GM18858 (cell line): ENCODE measurements around the gene BRD3OS.
"Not testable (repeated sequence)": the region's sequence is repeated elsewhere in the genome, so short reads cannot be mapped to it uniquely, and the experiment has no call there.

Experiments used
- ATAC-seq: cut with Tn5 transposase; IDR thresholded peaks from one replicate; pipeline ENCODE4 v1.9.1; 2021; ENCODE audit not compliant: unreplicated experiment

BRD3OS gene

GRCh38 chr9:134061688-134062371, 36.5 kb downstream of the BRD3OS start:
- no peak for ATAC-seq

GRCh38 chr9:134062461-134063087, 37.3 kb downstream of the BRD3OS start:
- no peak for ATAC-seq

- ATAC-seq: no peak
These were observed 37.8 kb downstream of the BRD3OS start for GRCh38 chr9:134063088-134063570.

GRCh38 chr9:134063571-134064450, 38.5 kb downstream of the BRD3OS start:
- no peak for ATAC-seq

GRCh38 chr9:134064711-134065110, 39.4 kb downstream of the BRD3OS start:
- no peak for ATAC-seq

- ATAC-seq: no peak
These were observed 40.5 kb downstream of the BRD3OS start for GRCh38 chr9:134065612-134066419.

- no peak for ATAC-seq
These were observed 41.2 kb downstream of the BRD3OS start for GRCh38 chr9:134066526-134066912.

GRCh38 chr9:134066913-134067851, 41.9 kb downstream of the BRD3OS start:
- ATAC-seq: peak; percentile 13

GRCh38 chr9:134067904-134068743, 42.8 kb downstream of the BRD3OS start, which contains the start of gene BRD3:
Gene BRD3, minus strand, starts transcription at chr9:134068026. Its CDS starts 14,549 bp downstream, at chr9:134053477.
- peak; percentile 47 for ATAC-seq

- ATAC-seq: no peak
These were observed 43.6 kb downstream of the BRD3OS start for GRCh38 chr9:134068744-134069479.

GRCh38 chr9:134069480-134070399, 44.5 kb downstream of the BRD3OS start:
- no peak for ATAC-seq

GRCh38 chr9:134071149-134071548, 45.9 kb downstream of the BRD3OS start:
- ATAC-seq: no peak

GRCh38 chr9:134072683-134073082, 47.4 kb downstream of the BRD3OS start:
- not testable (repeated sequence) for ATAC-seq

GRCh38 chr9:134073500-134073899, 48.2 kb downstream of the BRD3OS start:
- no peak for ATAC-seq

- ATAC-seq: not testable (repeated sequence)
These were observed 50.4 kb downstream of the BRD3OS start for GRCh38 chr9:134075689-134076088.

GRCh38 chr9:134076644-134077043, 51.4 kb downstream of the BRD3OS start:
- ATAC-seq: no peak
